ENCODE results near the gene EGFR.

DNA sequence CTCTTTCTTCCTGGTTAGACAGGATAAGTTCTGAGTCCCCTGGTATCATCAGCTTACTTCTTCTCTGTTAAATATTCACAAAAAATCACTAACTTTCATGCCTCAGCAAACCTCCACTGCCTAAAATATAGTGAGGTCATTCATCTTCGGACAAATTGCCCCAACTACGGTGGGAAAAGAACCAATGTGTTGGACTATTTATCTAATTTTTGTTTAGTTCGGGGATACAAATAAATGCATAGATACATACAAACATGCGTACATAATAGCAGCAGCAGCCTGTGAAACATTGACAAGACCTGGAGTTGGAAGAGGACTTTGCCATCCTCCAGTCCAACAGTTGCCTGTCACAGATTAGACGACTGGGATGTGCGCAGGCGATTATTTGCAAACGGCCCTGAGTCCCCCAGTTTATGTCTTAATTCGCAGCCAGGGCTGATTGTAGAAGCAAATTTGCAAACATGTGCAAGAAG is 51.5 kb downstream of the EGFR start:
- no peak for TF ChIP-seq GLIS3 (CRISPR knock-in tag; IDR thresholded peaks at IDR 0.05)
- TF ChIP-seq ZFP30 (CRISPR knock-in tag; IDR thresholded peaks at IDR 0.05): no peak
- TF ChIP-seq BACH2 (CRISPR knock-in tag; IDR thresholded peaks at IDR 0.05; ENCODE audit: borderline replicate concordance): no peak
- TF ChIP-seq ZNF70 (CRISPR knock-in tag; IDR thresholded peaks at IDR 0.05): no peak
- TF ChIP-seq ESRRG (CRISPR knock-in tag; IDR thresholded peaks at IDR 0.05): no peak
- no peak for TF ChIP-seq RARB (CRISPR knock-in tag; IDR thresholded peaks at IDR 0.05)
- TF ChIP-seq, protein P1, sequence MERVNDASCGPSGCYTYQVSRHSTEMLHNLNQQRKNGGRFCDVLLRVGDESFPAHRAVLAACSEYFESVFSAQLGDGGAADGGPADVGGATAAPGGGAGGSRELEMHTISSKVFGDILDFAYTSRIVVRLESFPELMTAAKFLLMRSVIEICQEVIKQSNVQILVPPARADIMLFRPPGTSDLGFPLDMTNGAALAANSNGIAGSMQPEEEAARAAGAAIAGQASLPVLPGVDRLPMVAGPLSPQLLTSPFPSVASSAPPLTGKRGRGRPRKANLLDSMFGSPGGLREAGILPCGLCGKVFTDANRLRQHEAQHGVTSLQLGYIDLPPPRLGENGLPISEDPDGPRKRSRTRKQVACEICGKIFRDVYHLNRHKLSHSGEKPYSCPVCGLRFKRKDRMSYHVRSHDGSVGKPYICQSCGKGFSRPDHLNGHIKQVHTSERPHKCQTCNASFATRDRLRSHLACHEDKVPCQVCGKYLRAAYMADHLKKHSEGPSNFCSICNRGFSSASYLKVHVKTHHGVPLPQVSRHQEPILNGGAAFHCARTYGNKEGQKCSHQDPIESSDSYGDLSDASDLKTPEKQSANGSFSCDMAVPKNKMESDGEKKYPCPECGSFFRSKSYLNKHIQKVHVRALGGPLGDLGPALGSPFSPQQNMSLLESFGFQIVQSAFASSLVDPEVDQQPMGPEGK (CRISPR knock-in tag; IDR thresholded peaks at IDR 0.05; ENCODE audit: borderline replicate concordance): no peak
- TF ChIP-seq POU6F1 (CRISPR knock-in tag; IDR thresholded peaks at IDR 0.05; ENCODE audit: borderline replicate concordance, low read depth): no peak
- TF ChIP-seq SNAI2 (CRISPR knock-in tag; IDR thresholded peaks at IDR 0.05): no peak
- TF ChIP-seq TOX (CRISPR knock-in tag; IDR thresholded peaks at IDR 0.05; ENCODE audit: borderline replicate concordance): no peak

Data from SK-N-SH treated with all-trans-retinoic acid at 6 μM for 48 hours (cell line).